OCI-LY7 (cell line): ENCODE results near the gene ABI3BP. TPM values are rescaled to one million over a fixed set of nuclear protein-coding genes. Genes with fewer than 3 reads are reported as not detected.

ENCODE experiments used
- BruUV-seq: library from RNA; stranded (reverse); fragments of 400-500 nt; replicated peaks from 2 replicates; lab custom pipeline; 2021; lab: Mats Ljungman, UMichigan
- CTCF ChIA-PET: fragments of 300-600 bp; sonication (Branson Sonifier 250); formaldehyde crosslinking; loops from one replicate; lab custom pipeline; 2022; ENCODE audit warnings: antibody characterized with exemption; ENCODE audit not compliant: unreplicated experiment; lab: Charles Lee
- POLR2A ChIA-PET: fragments of 300-600 bp; sonication (Branson Sonifier 250); formaldehyde crosslinking; loops from one replicate; lab custom pipeline; 2022; ENCODE audit warnings: antibody characterized with exemption; lab: Charles Lee
- DNase-seq: peaks from one replicate; pipeline ENCODE4 v3.0.0-alpha.2; 2015; ENCODE audit warnings: low spot score
- H2AFZ ChIP-seq: fragments of 200-600 bp; sonication (generic), shearing (Covaris generic); 2 replicates; pipeline ENCODE4 v1.6.1; 2014; ENCODE audit warnings: mild to moderate bottlenecking, antibody characterized with exemption, low read length, moderate library complexity
- H3K27ac ChIP-seq: fragments of 200-600 bp; sonication (generic); 2 replicates; pipeline ENCODE4 v1.5.1; 2014; ENCODE audit warnings: mixed run types, low read depth, mild to moderate bottlenecking, moderate library complexity, low read length, inconsistent platforms; ENCODE audit not compliant: poor library complexity, severe bottlenecking
- H3K36me3 ChIP-seq: fragments of 200-600 bp; sonication (generic); 2 replicates; pipeline ENCODE4 v1.6.1; 2014; ENCODE audit warnings: mild to moderate bottlenecking, antibody characterized with exemption, low read length, moderate library complexity, mixed read lengths; ENCODE audit not compliant: insufficient read depth
- H3K4me1 ChIP-seq: fragments of 200-600 bp; sonication (generic); 2 replicates; pipeline ENCODE4 v1.5.1; 2014; ENCODE audit warnings: mild to moderate bottlenecking, low read length; ENCODE audit not compliant: insufficient read depth, poor library complexity, severe bottlenecking
- H3K4me2 ChIP-seq: fragments of 200-600 bp; sonication (generic); 2 replicates; pipeline ENCODE4 v1.6.1; 2014; ENCODE audit warnings: mild to moderate bottlenecking, low read length
- H3K4me3 ChIP-seq: fragments of 200-600 bp; sonication (generic); 2 replicates; pipeline ENCODE4 v1.5.1; 2014; ENCODE audit warnings: mild to moderate bottlenecking, low read depth, low read length; ENCODE audit not compliant: poor library complexity, severe bottlenecking
- H3K79me2 ChIP-seq: fragments of 200-600 bp; sonication (generic); 2 replicates; pipeline ENCODE4 v1.6.1; 2016; ENCODE audit warnings: low read depth, mild to moderate bottlenecking, low read length, moderate library complexity, mixed read lengths; ENCODE audit not compliant: insufficient read depth
- H3K9me2 ChIP-seq: fragments of 200-600 bp; sonication (generic); 2 replicates; pipeline ENCODE4 v1.6.1; 2016; ENCODE audit warnings: mild to moderate bottlenecking, low read length, mixed read lengths; ENCODE audit not compliant: insufficient read depth
- H3K9me3 ChIP-seq: fragments of 200-600 bp; sonication (generic); 2 replicates; pipeline ENCODE4 v1.6.1; 2014; ENCODE audit warnings: mild to moderate bottlenecking, mixed run types, low read length, mixed read lengths
- H4K20me1 ChIP-seq: fragments of 200-600 bp; sonication (generic); 2 replicates; pipeline ENCODE4 v1.6.1; 2014; ENCODE audit warnings: mild to moderate bottlenecking, antibody characterized with exemption, low read length, moderate library complexity, mixed read lengths; ENCODE audit not compliant: insufficient read depth
- EZH2phosphoT487 ChIP-seq: fragments of 200-600 bp; sonication (generic); IDR thresholded peaks from 2 replicates; pipeline ENCODE4 v1.6.1; 2018; ENCODE audit warnings: low read depth, borderline replicate concordance, mild to moderate bottlenecking, mixed run types, antibody characterized with exemption, low read length, moderate library complexity, mixed read lengths
- intact Hi-C: fragments of 100-400 bp; cut with micrococcal nuclease; formaldehyde crosslinking; loops from one replicate; pipeline ENCODE4 v1.10.0; 2022; ENCODE audit not compliant: unreplicated experiment
- total RNA-seq, 2 experiments: library from RNA; depleted of rRNA in 1 of 2; stranded (reverse); fragments of >200 nt in 1 of 2; shearing (Covaris generic) in 1 of 2; gene quantifications; 2 replicates each; pipeline ENCODE4 v1.2.3, GENCODE V29; 2014 to 2022
- TF ChIP-seq, protein P1 (sequence below): fragments of 200-600 bp; sonication (generic); conservative IDR thresholded peaks from 2 replicates; pipeline ENCODE4 v1.5.1; 2014; ENCODE audit warnings: mild to moderate bottlenecking, antibody characterized with exemption, low read length, moderate library complexity, mixed read lengths

Gene ABI3BP
- total RNA-seq, 2 experiments from 2014 or later: not detected

GRCh38 chr3:100871306-100871705 is 121.9 kb downstream of the ABI3BP start:
- ChIA-PET CTCF (no interaction called here), POLR2A (no interaction called here)
- H3K9me2 ChIP-seq: no peaks in the 10 kb centered on the region
- no peak overlapping the region for H3K4me3 ChIP-seq
- H3K79me2 ChIP-seq: no peaks in the 10 kb centered on the region
- no peak overlapping the region for H3K4me2 ChIP-seq
- no peaks in the 10 kb centered on the region for H3K9me3 ChIP-seq
- H4K20me1 ChIP-seq: no peaks in the 10 kb centered on the region
- intact Hi-C loops: no loop called here
- no peaks in the 10 kb centered on the region for H3K36me3 ChIP-seq
- DNase-seq: no peak
- no peak overlapping the region for H2AFZ ChIP-seq
- no TSS peak for BruUV-seq
- no peaks in the 10 kb centered on the region for H3K4me1 ChIP-seq
- TF ChIP-seq EZH2phosphoT487: no peak
- TF ChIP-seq, protein P1, sequence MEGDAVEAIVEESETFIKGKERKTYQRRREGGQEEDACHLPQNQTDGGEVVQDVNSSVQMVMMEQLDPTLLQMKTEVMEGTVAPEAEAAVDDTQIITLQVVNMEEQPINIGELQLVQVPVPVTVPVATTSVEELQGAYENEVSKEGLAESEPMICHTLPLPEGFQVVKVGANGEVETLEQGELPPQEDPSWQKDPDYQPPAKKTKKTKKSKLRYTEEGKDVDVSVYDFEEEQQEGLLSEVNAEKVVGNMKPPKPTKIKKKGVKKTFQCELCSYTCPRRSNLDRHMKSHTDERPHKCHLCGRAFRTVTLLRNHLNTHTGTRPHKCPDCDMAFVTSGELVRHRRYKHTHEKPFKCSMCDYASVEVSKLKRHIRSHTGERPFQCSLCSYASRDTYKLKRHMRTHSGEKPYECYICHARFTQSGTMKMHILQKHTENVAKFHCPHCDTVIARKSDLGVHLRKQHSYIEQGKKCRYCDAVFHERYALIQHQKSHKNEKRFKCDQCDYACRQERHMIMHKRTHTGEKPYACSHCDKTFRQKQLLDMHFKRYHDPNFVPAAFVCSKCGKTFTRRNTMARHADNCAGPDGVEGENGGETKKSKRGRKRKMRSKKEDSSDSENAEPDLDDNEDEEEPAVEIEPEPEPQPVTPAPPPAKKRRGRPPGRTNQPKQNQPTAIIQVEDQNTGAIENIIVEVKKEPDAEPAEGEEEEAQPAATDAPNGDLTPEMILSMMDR: no peak
- no peak overlapping the region for H3K27ac ChIP-seq

DNA sequence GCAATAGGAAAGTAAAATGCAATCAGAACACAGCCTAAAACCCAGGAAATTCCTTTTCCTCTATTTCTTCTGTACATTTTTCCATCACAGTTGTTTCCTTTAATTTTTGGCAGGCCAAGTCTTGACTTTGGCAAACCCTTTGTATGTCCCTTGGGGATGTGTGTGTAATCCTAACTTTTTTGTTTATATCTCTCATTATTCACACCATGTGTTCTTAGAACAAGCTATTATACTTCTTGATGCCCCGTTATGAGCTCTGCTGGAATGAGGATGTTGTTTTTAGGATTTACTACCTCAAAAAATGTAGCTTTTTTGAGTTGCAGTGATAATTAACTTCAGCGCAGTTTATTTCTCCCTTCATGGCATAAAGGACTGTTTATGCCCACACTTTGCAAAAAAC is 123.4 kb downstream of the ABI3BP start:
- Histone ChIP-seq H4K20me1 (no peaks in the 10 kb centered on the region), H2AFZ (no peak overlapping the region), H3K36me3 (no peaks in the 10 kb centered on the region), H3K4me1 (no peaks in the 10 kb centered on the region), H3K4me3 (no peak overlapping the region), H3K4me2 (no peak overlapping the region), H3K27ac (no peak overlapping the region), H3K9me2 (no peaks in the 10 kb centered on the region), H3K9me3 (no peaks in the 10 kb centered on the region), H3K79me2 (no peaks in the 10 kb centered on the region)
- TF ChIP-seq EZH2phosphoT487: no peak
- TF ChIP-seq, protein P1: no peak
- intact Hi-C loops: no loop called here
- ChIA-PET CTCF (no interaction called here), POLR2A (interaction anchor here (0.6 to 0.8 kb wide), 2 partner anchors 13 to 166 kb away, joined by 3 read pairs; no protein-coding TSS in a partner anchor)
- BruUV-seq: no TSS peak
- no peak for DNase-seq

GRCh38 chr3:100868894-100869293 is 124.3 kb downstream of the ABI3BP start:
- no peaks in the 10 kb centered on the region for H3K36me3 ChIP-seq
- TF ChIP-seq, protein P1: no peak
- no peak for TF ChIP-seq EZH2phosphoT487
- no peaks in the 10 kb centered on the region for H3K79me2 ChIP-seq
- CTCF ChIA-PET: no interaction called here
- H2AFZ ChIP-seq: no peak overlapping the region
- no peaks in the 10 kb centered on the region for H3K9me3 ChIP-seq
- no peaks in the 10 kb centered on the region for H4K20me1 ChIP-seq
- no peak overlapping the region for H3K4me2 ChIP-seq
- DNase-seq: no peak
- H3K4me3 ChIP-seq: no peak overlapping the region
- H3K9me2 ChIP-seq: no peaks in the 10 kb centered on the region
- POLR2A ChIA-PET: no interaction called here
- no TSS peak for BruUV-seq
- intact Hi-C loops: no loop called here
- no peaks in the 10 kb centered on the region for H3K4me1 ChIP-seq
- no peak overlapping the region for H3K27ac ChIP-seq
